NB4 (cell line): ENCODE measurements around the gene BCOR.

Experiments
- DNase-seq: peaks from one replicate; pipeline ENCODE4 v3.0.0; 2010; ENCODE audit warnings: low read depth
- H3K4me3 ChIP-seq: one replicate; pipeline ENCODE4 v1.5.1; 2011; ENCODE audit warnings: mild to moderate bottlenecking, low read depth, low read length, moderate library complexity
- MYC ChIP-seq: IDR thresholded peaks from 2 replicates; pipeline ENCODE4 v1.6.1; 2011; ENCODE audit warnings: low read depth, low read length
- POLR2A ChIP-seq: IDR thresholded peaks from 2 replicates; pipeline ENCODE4 v1.6.1; 2011; ENCODE audit warnings: mild to moderate bottlenecking; ENCODE audit not compliant: insufficient read length; ENCODE audit errors: extremely low read depth
- TF ChIP-seq, protein P1 (sequence below): IDR thresholded peaks from 2 replicates; pipeline ENCODE4 v1.6.1; 2011; ENCODE audit warnings: low read depth, low read length
- TF ChIP-seq, protein P2 (sequence below): IDR thresholded peaks from one replicate; pipeline ENCODE4 v1.5.1; 2012; ENCODE audit warnings: low read depth, low read length

Gene BCOR

DNA sequence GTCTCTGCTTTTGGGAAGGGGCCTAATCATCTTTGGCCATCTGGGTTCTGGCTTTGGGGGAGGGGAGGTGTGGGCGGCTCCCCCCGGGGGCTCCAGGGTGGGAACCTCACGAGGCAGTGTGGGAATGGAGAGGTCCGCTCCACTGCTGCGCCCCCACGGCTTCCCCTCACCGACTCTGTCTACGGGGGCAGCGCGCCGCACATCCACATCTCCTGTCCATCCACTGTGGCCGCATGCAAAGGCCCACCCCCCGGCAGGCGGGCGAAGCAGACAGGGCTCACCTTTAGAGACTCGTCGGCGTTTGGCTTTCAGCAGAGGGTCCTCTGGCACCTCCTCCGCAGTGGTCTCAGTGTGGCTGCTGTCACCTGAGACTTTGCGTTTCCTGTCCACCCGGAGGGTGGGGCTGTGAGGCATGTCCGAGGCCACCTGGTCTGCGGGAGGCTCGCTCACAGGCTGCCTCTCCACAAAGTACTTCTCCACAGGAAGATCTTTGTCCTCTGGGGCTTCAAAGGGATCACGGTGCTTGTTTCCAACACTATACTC, 33.6 kb downstream of the BCOR start:
- H3K4me3 ChIP-seq: no peak overlapping the region
- DNase-seq: no peak
- TF ChIP-seq, protein P1, sequence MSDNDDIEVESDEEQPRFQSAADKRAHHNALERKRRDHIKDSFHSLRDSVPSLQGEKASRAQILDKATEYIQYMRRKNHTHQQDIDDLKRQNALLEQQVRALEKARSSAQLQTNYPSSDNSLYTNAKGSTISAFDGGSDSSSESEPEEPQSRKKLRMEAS: no peak
- TF ChIP-seq POLR2A (no peak), MYC (no peak)
- TF ChIP-seq, protein P2, sequence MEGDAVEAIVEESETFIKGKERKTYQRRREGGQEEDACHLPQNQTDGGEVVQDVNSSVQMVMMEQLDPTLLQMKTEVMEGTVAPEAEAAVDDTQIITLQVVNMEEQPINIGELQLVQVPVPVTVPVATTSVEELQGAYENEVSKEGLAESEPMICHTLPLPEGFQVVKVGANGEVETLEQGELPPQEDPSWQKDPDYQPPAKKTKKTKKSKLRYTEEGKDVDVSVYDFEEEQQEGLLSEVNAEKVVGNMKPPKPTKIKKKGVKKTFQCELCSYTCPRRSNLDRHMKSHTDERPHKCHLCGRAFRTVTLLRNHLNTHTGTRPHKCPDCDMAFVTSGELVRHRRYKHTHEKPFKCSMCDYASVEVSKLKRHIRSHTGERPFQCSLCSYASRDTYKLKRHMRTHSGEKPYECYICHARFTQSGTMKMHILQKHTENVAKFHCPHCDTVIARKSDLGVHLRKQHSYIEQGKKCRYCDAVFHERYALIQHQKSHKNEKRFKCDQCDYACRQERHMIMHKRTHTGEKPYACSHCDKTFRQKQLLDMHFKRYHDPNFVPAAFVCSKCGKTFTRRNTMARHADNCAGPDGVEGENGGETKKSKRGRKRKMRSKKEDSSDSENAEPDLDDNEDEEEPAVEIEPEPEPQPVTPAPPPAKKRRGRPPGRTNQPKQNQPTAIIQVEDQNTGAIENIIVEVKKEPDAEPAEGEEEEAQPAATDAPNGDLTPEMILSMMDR: no peak

DNA sequence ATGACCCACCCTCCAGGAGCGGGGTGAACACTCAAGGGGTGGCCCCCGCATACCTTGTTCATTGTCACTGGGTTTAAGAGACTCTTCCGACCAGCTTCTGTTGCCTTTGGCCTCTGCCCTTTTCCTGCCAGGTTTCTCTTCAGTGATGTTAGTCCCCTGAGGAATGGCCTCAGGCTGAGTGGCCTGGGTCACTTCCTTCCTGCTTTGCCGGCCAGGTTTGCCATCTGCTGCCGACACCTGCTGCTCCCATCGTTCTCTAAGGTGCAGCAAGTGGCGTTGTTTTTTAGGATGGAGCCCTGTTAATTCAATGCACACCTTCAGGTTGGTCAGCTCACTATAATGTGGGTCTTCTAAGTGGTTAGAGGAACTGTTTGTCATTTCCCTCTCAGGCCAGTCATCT, 34.2 kb downstream of the BCOR start:
- no peak for DNase-seq
- TF ChIP-seq MYC: no peak
- TF ChIP-seq, protein P2: no peak
- TF ChIP-seq POLR2A: no peak
- TF ChIP-seq, protein P1: no peak
- H3K4me3 ChIP-seq: no peak overlapping the region

DNA sequence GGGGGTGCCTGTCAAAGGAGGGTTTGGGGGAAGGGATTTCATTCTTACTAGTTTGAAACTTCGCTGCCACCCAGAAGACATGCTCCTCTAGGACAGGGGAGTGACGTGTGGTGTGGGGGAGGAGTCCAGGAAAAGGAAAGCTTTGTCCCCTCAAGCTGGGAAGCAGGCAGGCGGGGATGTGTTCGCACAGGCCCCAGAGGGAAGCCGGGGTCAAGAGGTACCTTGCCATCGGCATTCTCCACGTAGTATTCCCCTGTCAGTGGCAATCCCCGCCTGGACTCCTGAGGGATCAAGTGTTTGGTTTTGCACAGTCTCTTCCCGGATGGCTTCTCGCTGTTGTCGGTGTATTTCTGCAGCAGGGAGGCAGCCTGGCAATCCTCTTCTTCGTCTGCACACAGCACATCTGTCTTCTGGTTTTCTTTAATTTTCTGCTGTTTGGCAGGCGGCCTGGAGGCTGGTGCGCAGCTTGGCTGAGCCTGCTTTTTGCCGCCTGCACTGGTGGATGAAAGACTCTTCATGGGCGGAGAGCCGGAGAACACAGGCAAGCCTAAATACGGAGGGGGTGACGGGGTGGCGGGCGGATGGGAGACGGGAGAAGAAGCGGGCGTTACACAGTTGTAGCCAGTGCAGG, 35.1 kb downstream of the BCOR start:
- TF ChIP-seq MYC: no peak
- TF ChIP-seq, protein P1: no peak
- H3K4me3 ChIP-seq: no peak overlapping the region
- no peak for DNase-seq

DNA sequence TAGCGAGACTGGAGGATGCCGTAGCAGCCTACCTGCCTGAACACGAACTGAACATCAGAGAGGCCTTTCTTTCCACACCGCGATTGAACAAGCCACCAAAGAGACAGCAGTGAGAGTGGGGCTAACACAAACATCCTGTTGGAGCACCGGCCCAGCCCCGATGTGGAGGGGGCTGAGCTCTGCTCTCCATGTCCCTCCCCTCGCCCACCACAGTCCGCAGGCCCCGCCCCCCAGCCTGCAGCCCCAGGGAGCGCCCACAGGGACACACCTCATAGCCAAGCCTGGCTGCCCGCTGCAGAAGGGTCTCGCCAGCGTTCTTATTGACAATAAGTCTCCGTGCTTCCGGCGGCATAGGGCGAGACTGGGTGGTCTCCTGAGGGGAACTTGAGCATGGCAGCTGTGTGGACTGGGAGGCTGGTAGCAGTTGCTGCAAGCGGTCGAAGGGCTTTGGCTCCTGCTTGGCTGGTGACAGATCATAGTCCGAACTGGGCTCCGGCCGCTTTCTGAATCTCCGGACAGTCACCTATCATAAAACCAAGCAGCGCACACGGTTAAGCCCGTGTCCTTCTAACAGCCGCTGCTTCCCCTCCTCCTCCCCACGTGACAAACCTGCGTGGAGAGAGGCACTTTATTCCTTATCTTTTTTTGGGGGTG, 35.8 kb downstream of the BCOR start:
- no peak for DNase-seq
- H3K4me3 ChIP-seq: no peak overlapping the region
- no peak for TF ChIP-seq POLR2A
- TF ChIP-seq, protein P2: no peak
- TF ChIP-seq MYC: no peak
- TF ChIP-seq, protein P1: no peak

DNA sequence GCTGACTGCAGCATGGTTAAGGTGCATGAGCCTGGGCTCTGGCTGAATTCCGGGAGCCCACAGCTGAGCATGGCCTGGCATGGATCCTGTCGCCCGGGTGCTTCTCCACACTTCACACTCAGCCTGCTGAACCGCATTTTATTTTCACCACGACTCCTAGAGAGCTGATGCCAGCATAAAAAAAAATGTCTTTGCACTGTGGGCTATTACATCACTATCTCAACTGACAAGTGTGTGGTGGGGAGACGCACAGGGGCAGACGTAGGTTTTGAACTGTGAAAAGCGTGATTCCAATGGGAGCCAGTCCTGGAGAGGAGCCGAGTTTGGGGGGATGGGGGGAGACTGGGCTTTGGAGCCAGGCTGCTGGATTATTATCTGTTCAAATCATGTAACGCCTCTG, 36.8 kb downstream of the BCOR start:
- DNase-seq: no peak
- TF ChIP-seq, protein P1: no peak
- no peak for TF ChIP-seq POLR2A
- TF ChIP-seq, protein P2: no peak
- TF ChIP-seq MYC: no peak

DNA sequence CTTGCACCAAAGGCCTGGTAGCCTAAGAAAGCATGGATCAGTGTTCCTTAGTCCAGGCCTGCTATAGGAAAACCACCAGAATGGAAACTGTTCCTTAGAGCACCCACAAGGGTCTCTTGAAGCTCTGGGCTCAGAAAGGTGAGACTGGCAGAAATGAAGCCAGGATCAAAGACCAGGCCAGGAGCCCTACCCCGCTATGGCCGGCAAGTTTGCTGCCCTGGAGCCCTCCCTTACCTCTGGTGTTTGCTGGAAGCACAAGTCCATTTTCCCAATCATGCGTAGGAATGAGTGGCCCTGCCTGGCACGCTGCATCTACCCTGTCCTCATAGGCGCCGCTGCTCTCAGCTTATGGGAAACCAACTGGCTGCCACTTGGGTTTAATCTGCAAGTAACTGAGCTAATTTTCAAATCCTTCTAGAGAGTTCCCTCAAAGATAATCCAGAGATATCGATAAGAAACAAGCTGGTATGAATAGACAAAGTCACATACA, 37.4 kb downstream of the BCOR start:
- no peak for DNase-seq
- no peak overlapping the region for H3K4me3 ChIP-seq
- TF ChIP-seq MYC: no peak

More for the DNA sequence above, 36.8 kb downstream of the BCOR start:
- H3K4me3 ChIP-seq: no peak overlapping the region
